H9 (cell line): ENCODE results near the gene OR10H5. TPM values are rescaled to one million over a fixed set of nuclear protein-coding genes. Genes with fewer than 3 reads are reported as not detected.
"Not testable (repeated sequence)": the region's sequence is repeated elsewhere in the genome, so short reads cannot be mapped to it uniquely, and the experiment has no call there.

ENCODE experiments used
- DNase-seq: peaks from one replicate; pipeline ENCODE4 v3.0.0-alpha.2; 2017
- H2AFZ ChIP-seq: one replicate; pipeline ENCODE4 v1.6.1; 2013; ENCODE audit warnings: mild to moderate bottlenecking, low read length, control low read depth, moderate library complexity
- H2AK5ac ChIP-seq: 2 replicates; pipeline ENCODE4 v1.6.1; 2013; ENCODE audit warnings: low read length, control low read depth, mixed read lengths; ENCODE audit not compliant: insufficient read length
- H2BK120ac ChIP-seq: one replicate; pipeline ENCODE4 v1.6.1; 2013; ENCODE audit warnings: low read depth, mild to moderate bottlenecking, low read length, control low read depth, inconsistent platforms; ENCODE audit not compliant: poor library complexity, severe bottlenecking
- H2BK12ac ChIP-seq: 2 replicates; pipeline ENCODE4 v1.6.1; 2013; ENCODE audit warnings: low read length, control low read depth, mixed read lengths, low read depth; ENCODE audit not compliant: insufficient read length
- H2BK15ac ChIP-seq: 2 replicates; pipeline ENCODE4 v1.6.1; 2013; ENCODE audit warnings: low read depth, low read length, control low read depth
- H2BK20ac ChIP-seq: one replicate; pipeline ENCODE4 v1.6.1; 2013; ENCODE audit warnings: low read depth, mild to moderate bottlenecking, low read length, control low read depth, inconsistent platforms; ENCODE audit not compliant: poor library complexity, severe bottlenecking
- H2BK5ac ChIP-seq: 2 replicates; pipeline ENCODE4 v1.6.1; 2013; ENCODE audit warnings: low read length, control low read depth, mixed read lengths; ENCODE audit not compliant: insufficient read length
- H3K14ac ChIP-seq: 2 replicates; pipeline ENCODE4 v1.6.1; 2013; ENCODE audit warnings: low read length, control low read depth; ENCODE audit not compliant: insufficient read depth
- H3K18ac ChIP-seq: 2 replicates; pipeline ENCODE4 v1.6.1; 2013; ENCODE audit warnings: low read depth, mild to moderate bottlenecking, mixed read lengths, low read length, control low read depth; ENCODE audit not compliant: insufficient read length
- H3K23ac ChIP-seq: 2 replicates; pipeline ENCODE4 v1.6.1; 2013; ENCODE audit warnings: low read length, control low read depth, mixed read lengths, low read depth; ENCODE audit not compliant: insufficient read length
- H3K23me2 ChIP-seq: 2 replicates; pipeline ENCODE4 v1.6.1; 2013; ENCODE audit warnings: low read depth, mild to moderate bottlenecking, mixed read lengths, low read length, control low read depth; ENCODE audit not compliant: insufficient read length, poor library complexity, severe bottlenecking
- H3K27ac ChIP-seq: 2 replicates; pipeline ENCODE4 v1.5.1; 2013; ENCODE audit warnings: low read length, control low read depth, mixed read lengths, low read depth; ENCODE audit not compliant: insufficient read length
- H3K27me3 ChIP-seq: 2 replicates; pipeline ENCODE4 v1.6.1; 2013; ENCODE audit warnings: low read length, control low read depth, inconsistent platforms; ENCODE audit not compliant: insufficient read depth
- H3K4ac ChIP-seq: 2 replicates; pipeline ENCODE4 v1.6.1; 2013; ENCODE audit warnings: low read depth, mild to moderate bottlenecking, control low read depth, inconsistent platforms, low read length, moderate library complexity
- H3K4me1 ChIP-seq: 2 replicates; pipeline ENCODE4 v1.6.1; 2013; ENCODE audit warnings: low read length, control low read depth, inconsistent platforms; ENCODE audit not compliant: insufficient read depth
- H3K4me2 ChIP-seq: 2 replicates; pipeline ENCODE4 v1.6.1; 2013; ENCODE audit warnings: low read length, control low read depth, mixed read lengths; ENCODE audit not compliant: insufficient read length, insufficient read depth
- H3K56ac ChIP-seq: 2 replicates; pipeline ENCODE4 v1.6.1; 2013; ENCODE audit warnings: low read depth, mild to moderate bottlenecking, mixed read lengths, low read length, control low read depth; ENCODE audit not compliant: insufficient read length
- H3K79me1 ChIP-seq: 2 replicates; pipeline ENCODE4 v1.6.1; 2013; ENCODE audit warnings: low read depth, mild to moderate bottlenecking, moderate library complexity, low read length, control low read depth, inconsistent platforms; ENCODE audit not compliant: insufficient read depth, poor library complexity, severe bottlenecking
- H3K79me2 ChIP-seq: 2 replicates; pipeline ENCODE4 v1.6.1; 2013; ENCODE audit warnings: low read length, control low read depth, inconsistent platforms; ENCODE audit not compliant: insufficient read depth
- H3K9ac ChIP-seq: 2 replicates; pipeline ENCODE4 v1.6.1; 2013; ENCODE audit warnings: low read length, control low read depth, mixed read lengths; ENCODE audit not compliant: insufficient read length; ENCODE audit errors: extremely low read depth
- H3K9me3 ChIP-seq: one replicate; pipeline ENCODE4 v1.6.1; 2013; ENCODE audit warnings: low read depth, low read length, inconsistent platforms; ENCODE audit not compliant: control insufficient read depth
- H3T11ph ChIP-seq: one replicate; pipeline ENCODE4 v1.6.1; 2013; ENCODE audit warnings: mild to moderate bottlenecking, low read length, control low read depth, inconsistent platforms
- H4K20me1 ChIP-seq: one replicate; pipeline ENCODE4 v1.6.1; 2013; ENCODE audit not compliant: control insufficient read depth, insufficient read length, insufficient read depth
- H4K5ac ChIP-seq: 2 replicates; pipeline ENCODE4 v1.6.1; 2013; ENCODE audit warnings: low read depth, mild to moderate bottlenecking, mixed read lengths, low read length, control low read depth; ENCODE audit not compliant: insufficient read length
- H4K8ac ChIP-seq: replicated peaks from 2 replicates; pipeline ENCODE4 v1.6.1; 2013; ENCODE audit warnings: low read length, control low read depth, mixed read lengths, low read depth; ENCODE audit not compliant: insufficient read length
- H4K91ac ChIP-seq: 2 replicates; pipeline ENCODE4 v1.6.1; 2013; ENCODE audit warnings: low read depth, mild to moderate bottlenecking, moderate library complexity, mixed read lengths, low read length, control low read depth; ENCODE audit not compliant: insufficient read length
- H3K27ac Mint-ChIP-seq, 3 experiments: 2 replicates in 2 of 3; 3 replicates in 1 of 3; pipeline ENCODE4 v1.8.0; 2020 to 2021; ENCODE audit warnings: mixed read lengths in 3 of 3, mild to moderate bottlenecking in 1 of 3, moderate library complexity in 1 of 3
- H3K27me3 Mint-ChIP-seq: 2 replicates; pipeline ENCODE4 v1.8.0; 2021; ENCODE audit warnings: low read depth, mild to moderate bottlenecking, moderate library complexity, mixed read lengths
- H3K36me3 Mint-ChIP-seq, 3 experiments: 2 replicates in 2 of 3; 3 replicates in 1 of 3; pipeline ENCODE4 v1.8.0; 2020 to 2021; ENCODE audit warnings: low read depth in 3 of 3, mixed read lengths in 3 of 3; ENCODE audit not compliant: insufficient read depth in 1 of 3
- H3K4me1 Mint-ChIP-seq, 2 experiments: 2 replicates each; pipeline ENCODE4 v1.8.0; 2020; ENCODE audit warnings: mixed read lengths in 2 of 2
- H3K4me3 Mint-ChIP-seq, 2 experiments: 2 replicates in 1 of 2; 3 replicates in 1 of 2; pipeline ENCODE4 v1.8.0; 2020 to 2021; ENCODE audit warnings: mild to moderate bottlenecking in 2 of 2, mixed read lengths in 2 of 2, moderate library complexity in 1 of 2
- H3K9me3 Mint-ChIP-seq, 2 experiments: 2 replicates in 1 of 2; 3 replicates in 1 of 2; pipeline ENCODE4 v1.8.0; 2020; ENCODE audit warnings: mild to moderate bottlenecking in 2 of 2, mixed read lengths in 2 of 2, moderate library complexity in 1 of 2
- WGBS: extraction: QIAGEN DNeasy Blood & Tissue Kit; methylation state at CpG from one replicate; pipeline ENCODE4 v1.1.7; 2013; ENCODE audit warnings: missing lambda C conversion rate, low lambda C conversion rate, mixed read lengths; ENCODE audit not compliant: insufficient read length; ENCODE audit errors: extremely low coverage; 5-methylcytosine and 5-hydroxymethylcytosine counted together
- total RNA-seq: library from RNA; stranded (reverse); gene quantifications from 2 replicates; pipeline ENCODE4 v1.2.1, GENCODE V29; 2021
- TF ChIP-seq, protein P1 (sequence below): fragments of 200-600 bp; sonication (generic); conservative IDR thresholded peaks from 3 replicates; pipeline ENCODE4 v1.8.0; 2021; ENCODE audit warnings: antibody characterized with exemption, mild to moderate bottlenecking

The OR10H5 gene
- total RNA-seq, 1 experiment from 2014 or later: not detected

DNA sequence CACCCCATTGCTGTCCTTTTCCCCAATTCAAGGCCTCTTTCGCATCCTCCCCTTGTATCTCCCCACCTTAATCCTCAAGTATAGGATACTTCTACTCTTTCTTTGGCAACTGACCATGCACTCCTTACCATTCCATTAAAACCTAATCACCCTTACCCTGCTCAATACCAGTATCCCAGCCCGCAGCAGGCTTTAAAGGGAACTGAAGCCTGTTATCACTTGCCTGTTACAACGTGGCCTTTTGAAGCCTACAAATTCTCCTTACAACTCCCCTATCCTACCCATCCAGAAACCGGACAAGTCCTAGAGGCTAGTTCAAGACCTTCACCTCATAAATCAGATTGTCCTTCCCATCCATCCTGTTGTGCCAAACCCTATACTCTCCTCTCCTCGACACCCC is 44.2 kb downstream of the OR10H5 start:
- no peak for DNase-seq
- Histone ChIP-seq H3K79me2 (no peaks in the 10 kb centered on the region), H2BK5ac (no peak overlapping the region), H3K56ac (no peak overlapping the region), H2AK5ac (no peak overlapping the region), H3K79me1 (no peaks in the 10 kb centered on the region), H4K20me1 (no peaks in the 10 kb centered on the region), H4K8ac (no peak overlapping the region), H2AFZ (no peak overlapping the region), H4K5ac (no peak overlapping the region), H4K91ac (no peak overlapping the region), H3K14ac (no peak overlapping the region), H3T11ph (no peak overlapping the region), H3K27me3 (no peaks in the 10 kb centered on the region), H3K9me3 (peaks cover 92% of the 10 kb centered on the region), H3K23ac (no peak overlapping the region), H3K23me2 (no peaks in the 10 kb centered on the region), H3K4me2 (no peak overlapping the region), H2BK15ac (no peak overlapping the region), H3K4ac (no peak overlapping the region), H3K9ac (no peak overlapping the region), H3K4me1 (no peaks in the 10 kb centered on the region), H2BK120ac (no peak overlapping the region), H2BK12ac (no peak overlapping the region), H3K18ac (no peak overlapping the region), H2BK20ac (no peak overlapping the region), H3K27ac (no peak overlapping the region)
- WGBS: 100% methylated on average over 1 of the region's 5 CpGs
- Mint-ChIP-seq H3K9me3 (peaks cover 15 to 41% of the 10 kb centered on the region in 2 experiments), H3K36me3 (peaks cover 13 to 31% (median 23%) of the 10 kb centered on the region in 3 experiments), H3K4me1 (no peaks in the 10 kb centered on the region), H3K4me3 (no peak overlapping the region), H3K27ac (no peak overlapping the region), H3K27me3 (peaks cover 4% of the 10 kb centered on the region; the same call in 1 of the 2 replicates)
- TF ChIP-seq, protein P1, sequence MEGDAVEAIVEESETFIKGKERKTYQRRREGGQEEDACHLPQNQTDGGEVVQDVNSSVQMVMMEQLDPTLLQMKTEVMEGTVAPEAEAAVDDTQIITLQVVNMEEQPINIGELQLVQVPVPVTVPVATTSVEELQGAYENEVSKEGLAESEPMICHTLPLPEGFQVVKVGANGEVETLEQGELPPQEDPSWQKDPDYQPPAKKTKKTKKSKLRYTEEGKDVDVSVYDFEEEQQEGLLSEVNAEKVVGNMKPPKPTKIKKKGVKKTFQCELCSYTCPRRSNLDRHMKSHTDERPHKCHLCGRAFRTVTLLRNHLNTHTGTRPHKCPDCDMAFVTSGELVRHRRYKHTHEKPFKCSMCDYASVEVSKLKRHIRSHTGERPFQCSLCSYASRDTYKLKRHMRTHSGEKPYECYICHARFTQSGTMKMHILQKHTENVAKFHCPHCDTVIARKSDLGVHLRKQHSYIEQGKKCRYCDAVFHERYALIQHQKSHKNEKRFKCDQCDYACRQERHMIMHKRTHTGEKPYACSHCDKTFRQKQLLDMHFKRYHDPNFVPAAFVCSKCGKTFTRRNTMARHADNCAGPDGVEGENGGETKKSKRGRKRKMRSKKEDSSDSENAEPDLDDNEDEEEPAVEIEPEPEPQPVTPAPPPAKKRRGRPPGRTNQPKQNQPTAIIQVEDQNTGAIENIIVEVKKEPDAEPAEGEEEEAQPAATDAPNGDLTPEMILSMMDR: no peak

DNA sequence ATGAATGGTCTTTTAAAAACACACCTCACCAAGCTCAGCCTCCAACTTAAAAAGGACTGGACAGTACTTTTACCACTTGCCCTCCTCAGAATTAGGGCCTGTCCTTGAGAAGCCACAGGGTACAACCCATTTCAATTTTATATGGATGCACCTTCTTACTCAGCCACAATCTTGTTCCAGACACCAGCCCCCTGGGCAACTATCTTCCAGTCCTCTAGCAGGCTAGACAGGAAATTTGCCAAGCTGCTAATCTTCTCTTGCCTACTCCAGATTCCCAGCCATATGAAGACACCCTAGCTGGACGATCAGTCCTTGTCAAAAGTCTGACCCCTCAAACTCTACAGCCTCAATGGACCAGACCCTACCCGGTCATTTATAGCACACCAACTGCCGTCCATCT is 46.8 kb downstream of the OR10H5 start:
- not testable (repeated sequence) for H2BK120ac ChIP-seq, H2BK15ac ChIP-seq, H3K4me1 ChIP-seq, H3K79me1 ChIP-seq, H3K23ac ChIP-seq, H4K91ac ChIP-seq, H3K4me2 ChIP-seq, H3K79me2 ChIP-seq, DNase-seq, H3T11ph ChIP-seq, H3K18ac ChIP-seq, H3K27ac ChIP-seq, H3K4me1 Mint-ChIP-seq, H3K14ac ChIP-seq, H4K5ac ChIP-seq, H3K9ac ChIP-seq, H3K27me3 ChIP-seq, H3K27me3 Mint-ChIP-seq, H3K4ac ChIP-seq, H2AFZ ChIP-seq, H2BK5ac ChIP-seq, H2AK5ac ChIP-seq, H3K56ac ChIP-seq, H3K23me2 ChIP-seq, H4K8ac ChIP-seq, H2BK12ac ChIP-seq, H3K27ac Mint-ChIP-seq, H4K20me1 ChIP-seq, H2BK20ac ChIP-seq, H3K4me3 Mint-ChIP-seq
- peaks cover 21 to 40% of the 10 kb centered on the region in 2 experiments for H3K9me3 Mint-ChIP-seq
- WGBS: no CpG with 5 or more reads among the region's 3 CpGs
- H3K36me3 Mint-ChIP-seq: peaks cover 13 to 28% (median 18%) of the 10 kb centered on the region in 3 experiments
- H3K9me3 ChIP-seq: peaks cover 84% of the 10 kb centered on the region
